Prostate gland (tissue), 2 donors: ENCODE data around the gene SATB1.

Experiments used
- CTCF ChIP-seq, 4 experiments: fragments of 200-600 bp in 2 of 4; fragments of 450-650 bp in 2 of 4; sonication (generic) in 2 of 4; IDR thresholded peaks; 1 replicate in 3 of 4; 2 replicates in 1 of 4; pipeline ENCODE4 v1.5.1; 2016 to 2019; ENCODE audit warnings: antibody characterized with exemption in 4 of 4, mild to moderate bottlenecking in 2 of 4, moderate library complexity in 2 of 4
- POLR2A ChIP-seq: fragments of 450-650 bp; IDR thresholded peaks from one replicate; pipeline ENCODE4 v1.6.1; 2016; ENCODE audit warnings: antibody characterized with exemption, mild to moderate bottlenecking
- POLR2AphosphoS5 ChIP-seq: sonication (generic); formaldehyde crosslinking; IDR thresholded peaks from one replicate; pipeline ENCODE4 v1.6.1; 2017; ENCODE audit warnings: antibody characterized with exemption

GRCh38 chr3:18385706-18386105 lies 39.4 kb downstream of the SATB1 start:
- TF ChIP-seq CTCF (IDR thresholded peaks at IDR 0.05) (no peak), POLR2AphosphoS5 (no peak), POLR2A (no peak)
